ENCODE data around the gene GALNT9.

DNA sequence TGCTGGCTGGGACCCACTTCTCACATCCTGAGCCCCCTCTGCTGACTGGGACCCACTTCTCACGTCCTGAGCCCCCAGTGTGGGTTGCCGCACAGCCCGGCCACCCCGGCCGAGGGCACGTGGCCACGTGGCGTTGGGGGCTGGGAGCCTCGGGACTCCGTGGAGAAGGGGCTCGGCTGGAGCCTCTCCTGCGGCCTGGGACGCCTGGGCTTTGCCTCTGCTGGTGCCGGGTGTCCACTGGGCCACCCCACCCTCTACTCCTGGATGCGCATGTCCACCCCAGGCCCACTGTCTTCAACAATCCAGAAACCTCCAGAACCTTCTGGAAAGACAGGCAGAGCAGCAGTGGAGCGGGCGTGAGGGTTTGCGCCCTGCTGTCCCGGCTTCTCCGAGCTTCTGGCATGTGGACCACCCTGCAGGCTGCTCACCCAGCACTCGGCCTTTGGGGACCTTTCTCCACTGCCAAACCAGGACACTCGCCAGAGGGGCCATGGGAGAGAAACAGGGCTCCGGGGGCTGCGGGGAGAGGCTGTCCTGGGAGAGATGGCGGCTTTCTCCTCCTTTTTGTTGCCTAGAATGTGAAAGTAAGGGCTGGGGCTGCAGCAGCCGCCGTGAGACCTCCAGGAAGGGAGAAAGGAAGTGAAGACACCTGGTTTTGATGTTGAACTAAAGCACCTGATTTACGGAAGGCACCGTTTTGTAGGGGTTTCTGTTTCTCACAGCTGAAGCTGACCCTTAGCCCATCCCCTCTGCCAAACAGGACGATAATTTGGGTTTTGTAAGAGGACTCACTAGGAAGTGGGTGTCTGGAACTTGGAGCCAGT is 155.2 kb downstream of the GALNT9 start:
- TF ChIP-seq ZFX (IDR thresholded peaks at IDR 0.05; ENCODE audit: borderline replicate concordance), result no peak
- TF ChIP-seq, protein P1, sequence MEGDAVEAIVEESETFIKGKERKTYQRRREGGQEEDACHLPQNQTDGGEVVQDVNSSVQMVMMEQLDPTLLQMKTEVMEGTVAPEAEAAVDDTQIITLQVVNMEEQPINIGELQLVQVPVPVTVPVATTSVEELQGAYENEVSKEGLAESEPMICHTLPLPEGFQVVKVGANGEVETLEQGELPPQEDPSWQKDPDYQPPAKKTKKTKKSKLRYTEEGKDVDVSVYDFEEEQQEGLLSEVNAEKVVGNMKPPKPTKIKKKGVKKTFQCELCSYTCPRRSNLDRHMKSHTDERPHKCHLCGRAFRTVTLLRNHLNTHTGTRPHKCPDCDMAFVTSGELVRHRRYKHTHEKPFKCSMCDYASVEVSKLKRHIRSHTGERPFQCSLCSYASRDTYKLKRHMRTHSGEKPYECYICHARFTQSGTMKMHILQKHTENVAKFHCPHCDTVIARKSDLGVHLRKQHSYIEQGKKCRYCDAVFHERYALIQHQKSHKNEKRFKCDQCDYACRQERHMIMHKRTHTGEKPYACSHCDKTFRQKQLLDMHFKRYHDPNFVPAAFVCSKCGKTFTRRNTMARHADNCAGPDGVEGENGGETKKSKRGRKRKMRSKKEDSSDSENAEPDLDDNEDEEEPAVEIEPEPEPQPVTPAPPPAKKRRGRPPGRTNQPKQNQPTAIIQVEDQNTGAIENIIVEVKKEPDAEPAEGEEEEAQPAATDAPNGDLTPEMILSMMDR (IDR thresholded peaks at IDR 0.05), result no peak

Measured in 22Rv1 (cell line).